Stimulated activated CD8-positive, alpha-beta memory T cell treated with anti-CD3 and anti-CD28 coated beads, Interleukin-7, amount 100 ng/mL, for 24 hours (primary cell): ENCODE data around the gene PLCL1.

Experiments used
- DNase-seq: peaks from one replicate; pipeline ENCODE4 v3.0.0-alpha.2; 2020; ENCODE audit warnings: low read depth

Gene PLCL1

GRCh38 chr2:197888321-197888720 lies 83.9 kb downstream of the PLCL1 start:
- no peak for DNase-seq

- DNase-seq = no peak
Observed at GRCh38 chr2:197889041-197889440, 84.6 kb downstream of the PLCL1 start.

- DNase-seq = no peak
Observed at GRCh38 chr2:197890168-197890567, 85.8 kb downstream of the PLCL1 start.

- no peak for DNase-seq
Observed at GRCh38 chr2:197891897-197892442, 87.6 kb downstream of the PLCL1 start.

- no peak for DNase-seq
Observed at GRCh38 chr2:197893403-197894177, 89.2 kb downstream of the PLCL1 start.

GRCh38 chr2:197894751-197895274 lies 90.4 kb downstream of the PLCL1 start:
- no peak for DNase-seq

- no peak for DNase-seq
Observed at GRCh38 chr2:197897960-197898678, 93.7 kb downstream of the PLCL1 start.

- no peak for DNase-seq
Observed at GRCh38 chr2:197904446-197904845, 100.1 kb downstream of the PLCL1 start.

- DNase-seq = no peak
Observed at GRCh38 chr2:197908156-197908555, 103.8 kb downstream of the PLCL1 start.

- no peak for DNase-seq
Observed at GRCh38 chr2:197908990-197909776, 104.8 kb downstream of the PLCL1 start.

- no peak for DNase-seq
Observed at GRCh38 chr2:197911667-197912066, 107.3 kb downstream of the PLCL1 start.

GRCh38 chr2:197913084-197913483 lies 108.7 kb downstream of the PLCL1 start:
- DNase-seq = no peak

GRCh38 chr2:197914778-197915177 lies 110.4 kb downstream of the PLCL1 start:
- DNase-seq = no peak

GRCh38 chr2:197915548-197916265 lies 111.3 kb downstream of the PLCL1 start:
- DNase-seq = no peak

- no peak for DNase-seq
Observed at GRCh38 chr2:197919487-197919886, 115.1 kb downstream of the PLCL1 start.

GRCh38 chr2:197920088-197920487 lies 115.7 kb downstream of the PLCL1 start:
- no peak for DNase-seq

- no peak for DNase-seq
Observed at GRCh38 chr2:197920592-197921201, 116.3 kb downstream of the PLCL1 start.

- no peak for DNase-seq
Observed at GRCh38 chr2:197924483-197924882, 120.1 kb downstream of the PLCL1 start.

- DNase-seq = no peak
Observed at GRCh38 chr2:197925204-197925603, 120.8 kb downstream of the PLCL1 start.

- DNase-seq = no peak
Observed at GRCh38 chr2:197925976-197926375, 121.6 kb downstream of the PLCL1 start.

GRCh38 chr2:197926673-197927072 lies 122.3 kb downstream of the PLCL1 start:
- no peak for DNase-seq
